ENCODE data around the gene KAT8. TPM values are rescaled to one million over a fixed set of nuclear protein-coding genes. Genes with fewer than 3 reads are reported as not detected.

KAT8 gene
- total RNA-seq, 2 donors from 2014 or later: 58.0 to 64.3 TPM

DNA sequence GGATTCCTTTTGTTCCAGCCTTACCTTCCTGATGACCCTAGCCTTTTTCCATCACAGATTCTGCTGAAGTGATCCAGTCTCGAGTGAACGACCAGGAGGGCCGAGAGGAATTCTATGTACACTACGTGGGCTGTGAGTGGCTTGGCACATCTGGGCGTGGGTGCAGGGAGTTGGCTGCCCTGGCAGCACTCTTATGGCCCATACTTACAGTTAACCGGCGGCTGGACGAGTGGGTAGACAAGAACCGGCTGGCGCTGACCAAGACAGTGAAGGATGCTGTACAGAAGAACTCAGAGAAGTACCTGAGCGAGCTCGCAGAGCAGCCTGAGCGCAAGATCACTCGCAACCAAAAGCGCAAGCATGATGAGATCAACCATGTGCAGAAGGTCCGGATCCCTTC is 2.7 kb downstream of the KAT8 start:
- no peak for DNase-seq (ENCODE audit: low spot score)
- Histone ChIP-seq H3K9me3 (no peaks in the 10 kb centered on the region), H3K27ac (no peak overlapping the region), H3K27me3 (no peaks in the 10 kb centered on the region), H3K36me3 (peaks cover 62% of the 10 kb centered on the region), H3K4me3 (no peak overlapping the region), H3K4me1 (peaks cover 0 to 28% of the 10 kb centered on the region in 2 donors)
- no peak for TF ChIP-seq CTCF (IDR thresholded peaks at IDR 0.05)

- Histone ChIP-seq H3K4me3 (no peak overlapping the region), H3K4me1 (peaks cover 0 to 21% of the 10 kb centered on the region in 2 donors), H3K27ac (no peak overlapping the region), H3K36me3 (peaks cover 83% of the 10 kb centered on the region), H3K27me3 (no peaks in the 10 kb centered on the region), H3K9me3 (no peaks in the 10 kb centered on the region)
- no peak for TF ChIP-seq CTCF (IDR thresholded peaks at IDR 0.05)
- no peak for DNase-seq (ENCODE audit: low spot score)
Observed at GRCh38 chr16:31125844-31126243, 8.4 kb downstream of the KAT8 start.

GRCh38 chr16:31127182-31127581 is 9.7 kb downstream of the KAT8 start:
- peaks cover 83% of the 10 kb centered on the region for H3K36me3 ChIP-seq
- H3K27me3 ChIP-seq: no peaks in the 10 kb centered on the region
- no peak for TF ChIP-seq CTCF (IDR thresholded peaks at IDR 0.05)
- DNase-seq (ENCODE audit: low spot score): no peak
- peaks cover 0 to 21% of the 10 kb centered on the region in 2 donors for H3K4me1 ChIP-seq
- no peaks in the 10 kb centered on the region for H3K9me3 ChIP-seq
- no peak overlapping the region for H3K4me3 ChIP-seq
- H3K27ac ChIP-seq: no peak overlapping the region

DNA sequence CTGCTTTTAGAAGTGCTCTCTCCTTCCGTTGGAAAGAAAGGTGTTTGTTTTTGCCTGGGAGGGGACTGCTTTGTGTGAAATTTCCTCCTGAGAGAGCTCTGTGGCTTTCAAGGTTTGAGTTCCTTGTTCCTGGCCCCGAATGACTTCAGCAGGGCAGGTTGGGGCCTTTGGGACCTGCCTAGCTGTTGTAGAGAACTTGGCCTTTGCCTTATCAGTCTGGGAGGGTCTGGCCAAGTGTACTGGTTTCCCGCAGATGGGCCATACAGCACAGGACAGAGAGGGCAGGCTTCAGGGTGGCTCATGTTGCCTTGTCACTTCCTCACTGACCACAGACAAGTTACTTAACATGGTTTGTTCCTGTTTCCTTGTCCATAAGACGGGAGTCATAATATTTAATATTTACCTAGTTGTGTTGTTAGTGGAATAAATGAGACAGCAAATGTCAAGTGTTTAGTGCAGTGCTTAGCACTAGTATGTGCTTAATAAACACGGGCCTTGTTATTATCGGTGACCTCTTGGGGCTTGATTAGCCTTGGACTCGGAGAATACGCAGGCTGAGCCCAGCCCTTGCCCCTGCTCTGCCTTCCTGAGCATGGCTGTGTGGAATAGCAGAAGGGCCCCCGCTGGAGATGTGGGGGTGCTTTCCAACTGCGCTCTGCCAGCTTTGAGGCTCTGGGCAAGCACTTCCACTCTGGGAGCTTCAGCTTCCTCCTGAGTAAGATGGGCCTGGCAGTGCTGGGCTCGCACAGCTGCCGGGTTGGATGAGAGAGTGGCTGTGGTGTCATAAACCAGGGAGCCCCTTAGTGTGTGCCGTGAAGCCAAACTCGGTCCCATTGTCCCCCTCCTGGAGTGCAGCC is 11.5 kb downstream of the KAT8 start:
- DNase-seq (ENCODE audit: low spot score): peak; percentile 70
- peak overlapping the region; percentile 64 for H3K27ac ChIP-seq
- no peaks in the 10 kb centered on the region for H3K9me3 ChIP-seq
- H3K36me3 ChIP-seq: peaks cover 71% of the 10 kb centered on the region
- H3K27me3 ChIP-seq: no peaks in the 10 kb centered on the region
- TF ChIP-seq CTCF (IDR thresholded peaks at IDR 0.05): no peak
- peaks cover 0 to 26% of the 10 kb centered on the region in 2 donors for H3K4me1 ChIP-seq
- H3K4me3 ChIP-seq: no peak overlapping the region

DNA sequence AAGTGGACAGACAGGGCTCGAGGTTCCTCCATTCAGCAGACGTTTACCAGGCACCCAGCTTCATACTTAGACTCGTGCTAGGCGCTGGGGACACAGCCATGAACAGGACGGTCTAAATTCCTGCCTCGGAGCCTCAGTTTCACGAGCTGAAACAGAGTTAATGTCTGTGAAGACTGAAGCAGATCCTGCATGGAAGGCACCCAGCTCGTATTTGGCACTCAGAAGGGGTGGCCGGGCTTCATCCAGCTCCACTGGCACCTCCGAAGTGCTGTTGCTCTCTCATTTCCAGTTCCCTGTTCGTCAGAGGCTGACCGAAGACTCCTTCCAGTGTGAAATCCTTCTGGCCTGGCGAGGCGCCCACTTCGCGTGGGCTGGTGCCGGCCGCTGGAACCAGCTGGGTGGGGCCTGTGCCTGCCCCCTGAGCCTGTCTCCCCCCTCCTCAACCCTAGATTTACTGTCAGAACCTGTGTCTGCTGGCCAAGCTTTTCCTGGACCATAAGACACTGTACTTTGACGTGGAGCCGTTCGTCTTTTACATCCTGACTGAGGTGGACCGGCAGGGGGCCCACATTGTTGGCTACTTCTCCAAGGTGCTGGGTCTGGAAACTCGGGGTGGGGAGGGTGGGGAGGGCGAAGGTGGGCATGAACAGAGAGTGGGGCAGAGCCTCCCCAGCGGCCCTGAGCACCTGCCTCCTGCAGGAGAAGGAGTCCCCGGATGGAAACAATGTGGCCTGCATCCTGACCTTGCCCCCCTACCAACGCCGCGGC is 12.3 kb downstream of the KAT8 start:
- peak; percentile 74 for DNase-seq (ENCODE audit: low spot score)
- H3K36me3 ChIP-seq: peaks cover 64% of the 10 kb centered on the region
- H3K27me3 ChIP-seq: no peaks in the 10 kb centered on the region
- peak overlapping the region; percentile 64 for H3K27ac ChIP-seq
- H3K4me3 ChIP-seq: no peak overlapping the region
- H3K4me1 ChIP-seq: peaks cover 0 to 34% of the 10 kb centered on the region in 2 donors
- H3K9me3 ChIP-seq: no peaks in the 10 kb centered on the region
- TF ChIP-seq CTCF (IDR thresholded peaks at IDR 0.05): no peak
